ENCODE measurements around the gene PLEKHG4B.

DNA sequence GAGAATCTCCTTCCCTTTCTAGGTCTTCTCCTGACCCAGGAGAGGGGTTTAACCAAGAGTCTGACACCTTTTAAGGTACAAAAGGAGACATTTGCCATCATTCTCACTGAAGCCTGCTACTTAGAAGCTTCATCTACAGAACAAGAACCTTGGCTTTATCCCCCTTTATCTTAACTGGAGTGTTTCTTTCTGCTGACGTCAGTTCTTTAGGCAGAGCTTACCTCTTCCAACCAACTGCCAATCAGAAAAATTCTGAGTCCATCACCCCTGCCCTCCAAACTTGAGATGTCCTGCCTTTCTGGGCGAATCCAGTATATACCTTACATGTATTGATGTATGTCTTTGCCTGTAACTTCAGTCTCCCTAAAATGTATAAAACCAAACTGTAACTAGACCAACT, 37.2 kb downstream of the PLEKHG4B start:
- TF ChIP-seq CTCF (IDR thresholded peaks at IDR 0.05; ENCODE audit: borderline replicate concordance, extremely low read depth, low read length, poor library complexity, severe bottlenecking) (no peak), EZH2 (IDR thresholded peaks at IDR 0.05; ENCODE audit: borderline replicate concordance, low read depth, low read length, severe bottlenecking) (no peak)
